Lung (tissue), 12 donors: ENCODE data around the gene GPC6. TPM values are rescaled to one million over a fixed set of nuclear protein-coding genes. Genes with fewer than 3 reads are reported as not detected.

Source experiments
- ATAC-seq: fragments of 200-7000 bp; cut with Tn5 transposase; one replicate; pipeline ENCODE4 v1.9.1; 2020; ENCODE audit warnings: moderate number of reproducible peaks; ENCODE audit not compliant: insufficient read depth, low FRiP score
- DNase-seq, 3 donors: peaks; one replicate each; pipeline ENCODE4 v3.0.0-alpha.2; 2013 to 2017
- H3K27ac ChIP-seq, 2 donors: one replicate each; pipeline ENCODE4 v1.5.1; 2013; ENCODE audit warnings: mild to moderate bottlenecking in 2 of 2, moderate library complexity in 2 of 2, control low read depth in 1 of 2, inconsistent platforms in 1 of 2, low read depth in 1 of 2, low read length in 1 of 2
- H3K27me3 ChIP-seq, 3 donors: one replicate each; pipeline ENCODE4 v1.5.1; 2013; ENCODE audit warnings: low read length in 2 of 3; ENCODE audit not compliant: control insufficient read depth in 3 of 3, insufficient read depth in 3 of 3
- H3K36me3 ChIP-seq, 4 donors: one replicate each; pipeline ENCODE4 v1.5.1; 2013; ENCODE audit warnings: low read length in 4 of 4, mild to moderate bottlenecking in 1 of 4, moderate library complexity in 1 of 4; ENCODE audit not compliant: control insufficient read depth in 4 of 4, insufficient read depth in 4 of 4
- H3K4me1 ChIP-seq, 5 donors: one replicate each; pipeline ENCODE4 v1.5.1; 2013; ENCODE audit warnings: low read length in 5 of 5, mild to moderate bottlenecking in 2 of 5, moderate library complexity in 1 of 5; ENCODE audit not compliant: control insufficient read depth in 5 of 5, insufficient read depth in 5 of 5
- H3K4me3 ChIP-seq: one replicate; pipeline ENCODE4 v1.5.1; 2013; ENCODE audit warnings: mild to moderate bottlenecking, control low read depth, moderate library complexity
- H3K9ac ChIP-seq, 2 donors: one replicate each; pipeline ENCODE4 v1.5.1; 2013; ENCODE audit warnings: low read length in 2 of 2, control low read depth in 1 of 2; ENCODE audit not compliant: insufficient read depth in 1 of 2
- H3K9me3 ChIP-seq, 4 donors: one replicate each; pipeline ENCODE4 v1.5.1; 2013; ENCODE audit warnings: low read length in 3 of 4, mild to moderate bottlenecking in 1 of 4, moderate library complexity in 1 of 4; ENCODE audit not compliant: control insufficient read depth in 4 of 4, insufficient read depth in 3 of 4
- WGBS, 2 donors: extraction: QIAGEN DNeasy Blood & Tissue Kit; methylation state at CpG; one replicate each; pipeline ENCODE4 v1.1.7; 2013; 5-methylcytosine and 5-hydroxymethylcytosine counted together
- polyA plus RNA-seq, 2 donors: library from polyadenylated mRNA; stranded (reverse); fragments of 200-250 nt; gene quantifications; one replicate each; pipeline ENCODE4 v1.2.1, GENCODE V29; 2013
- total RNA-seq, 2 donors: library from RNA; depleted of rRNA in 1 of 2; stranded (reverse); fragments of >200 nt in 1 of 2; gene quantifications; one replicate each; pipeline ENCODE4 v1.2.1, GENCODE V29; 2014 to 2021
- TF ChIP-seq, protein P1 (sequence below): IDR thresholded peaks from 2 replicates; pipeline ENCODE4 v1.5.1; 2012; ENCODE audit warnings: mild to moderate bottlenecking; ENCODE audit errors: control extremely low read depth, extremely low read depth
- donor health status: control.
- donor health status: control.
- donor health status: Bipolar disorder and iron deficiency.
- donor health status: healthy.
- donor health status: DM: yes; HTN: yes; CAD: no.

Gene GPC6
- total and polyA plus RNA-seq, 4 donors: 0.45 to 31.4 (median 4.8) TPM

DNA sequence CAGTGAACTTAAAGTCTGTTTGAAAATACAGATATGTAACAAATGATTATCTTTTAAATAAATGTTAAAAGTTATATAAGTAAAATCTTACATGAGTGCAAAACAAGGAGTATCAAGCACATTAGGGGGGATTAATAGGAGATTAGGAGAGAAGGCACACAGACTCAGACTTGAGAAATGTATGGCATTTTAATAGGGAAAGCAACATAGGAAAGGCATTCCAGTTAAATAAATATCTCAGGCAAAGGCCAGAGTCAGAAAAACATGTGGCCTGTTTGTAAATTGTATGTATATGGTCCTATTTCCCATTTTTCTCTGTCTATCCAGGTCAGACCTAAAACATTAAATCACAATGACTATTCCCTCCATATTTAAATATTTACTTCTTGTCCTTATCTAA is 462.7 kb downstream of the GPC6 start:
- ATAC-seq (no peak), DNase-seq (no peak)
- Histone ChIP-seq H3K4me3 (no peak overlapping the region), H3K27me3 (no peaks in the 10 kb centered on the region), H3K27ac (no peak overlapping the region), H3K9ac (no peak overlapping the region), H3K9me3 (no peaks in the 10 kb centered on the region), H3K36me3 (no peaks in the 10 kb centered on the region), H3K4me1 (no peaks in the 10 kb centered on the region)
- TF ChIP-seq, protein P1, sequence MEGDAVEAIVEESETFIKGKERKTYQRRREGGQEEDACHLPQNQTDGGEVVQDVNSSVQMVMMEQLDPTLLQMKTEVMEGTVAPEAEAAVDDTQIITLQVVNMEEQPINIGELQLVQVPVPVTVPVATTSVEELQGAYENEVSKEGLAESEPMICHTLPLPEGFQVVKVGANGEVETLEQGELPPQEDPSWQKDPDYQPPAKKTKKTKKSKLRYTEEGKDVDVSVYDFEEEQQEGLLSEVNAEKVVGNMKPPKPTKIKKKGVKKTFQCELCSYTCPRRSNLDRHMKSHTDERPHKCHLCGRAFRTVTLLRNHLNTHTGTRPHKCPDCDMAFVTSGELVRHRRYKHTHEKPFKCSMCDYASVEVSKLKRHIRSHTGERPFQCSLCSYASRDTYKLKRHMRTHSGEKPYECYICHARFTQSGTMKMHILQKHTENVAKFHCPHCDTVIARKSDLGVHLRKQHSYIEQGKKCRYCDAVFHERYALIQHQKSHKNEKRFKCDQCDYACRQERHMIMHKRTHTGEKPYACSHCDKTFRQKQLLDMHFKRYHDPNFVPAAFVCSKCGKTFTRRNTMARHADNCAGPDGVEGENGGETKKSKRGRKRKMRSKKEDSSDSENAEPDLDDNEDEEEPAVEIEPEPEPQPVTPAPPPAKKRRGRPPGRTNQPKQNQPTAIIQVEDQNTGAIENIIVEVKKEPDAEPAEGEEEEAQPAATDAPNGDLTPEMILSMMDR: no peak

DNA sequence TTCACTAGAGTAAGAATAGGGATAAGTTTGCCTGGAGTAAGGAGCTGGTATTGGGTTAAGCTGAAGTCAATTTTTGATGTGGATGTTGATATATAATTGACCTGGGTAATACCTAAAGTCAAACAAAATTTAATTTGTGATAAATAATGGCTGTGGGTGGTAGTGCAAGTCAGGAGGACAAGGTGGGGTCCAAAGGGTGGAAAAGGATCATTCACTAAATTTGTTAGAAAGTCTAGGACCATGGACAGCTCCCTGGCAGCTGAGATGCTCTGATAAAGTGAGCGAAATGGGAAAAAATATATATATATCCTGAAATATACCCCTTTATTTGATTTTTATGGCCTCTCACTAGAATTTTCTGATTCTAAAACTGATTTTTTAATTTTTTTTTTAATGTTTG is 463.5 kb downstream of the GPC6 start:
- Histone ChIP-seq H3K9ac (no peak overlapping the region), H3K4me3 (no peak overlapping the region), H3K4me1 (no peaks in the 10 kb centered on the region), H3K27ac (no peak overlapping the region), H3K9me3 (no peaks in the 10 kb centered on the region), H3K27me3 (no peaks in the 10 kb centered on the region), H3K36me3 (no peaks in the 10 kb centered on the region)
- 29 to 39% methylated on average over 1 of the region's 1 CpG for WGBS, 2 donors
- ATAC-seq (no peak), DNase-seq (peak; percentile 31 to 79 (median 64))
- TF ChIP-seq, protein P1: no peak

DNA sequence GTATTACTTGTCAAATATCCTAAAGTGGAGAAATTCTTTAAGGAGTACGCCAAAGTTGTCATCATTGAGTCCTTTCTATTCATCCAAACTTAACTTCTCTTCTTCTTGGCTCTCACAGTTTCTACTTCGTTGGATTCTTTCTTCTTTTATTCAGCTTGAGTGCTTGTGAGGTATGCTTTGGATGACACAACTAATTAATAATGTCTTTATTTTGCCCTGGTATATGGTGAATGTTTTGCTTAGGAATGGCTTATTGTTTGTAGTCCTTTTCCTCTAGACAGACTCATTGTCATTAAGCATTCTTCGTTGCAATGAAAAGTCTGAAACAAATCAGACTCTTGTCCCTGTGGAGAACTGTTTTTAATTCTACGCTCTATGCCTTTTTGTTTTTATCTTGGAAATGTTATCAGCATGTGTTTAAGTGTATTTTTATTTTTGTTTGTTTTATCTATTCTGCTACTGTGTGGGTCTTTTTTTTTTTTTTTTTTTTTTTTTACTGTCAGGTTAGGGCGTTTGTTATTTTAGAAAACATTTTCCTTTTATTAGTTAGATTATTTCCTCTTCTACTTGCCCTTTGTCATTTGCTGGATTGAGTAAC is 471.5 kb downstream of the GPC6 start:
- TF ChIP-seq, protein P1: no peak
- Histone ChIP-seq H3K36me3 (peaks cover 0 to 4% (median 0%) of the 10 kb centered on the region in 4 donors), H3K9me3 (peaks cover 0 to 5% (median 0%) of the 10 kb centered on the region in 4 donors), H3K27ac (no peak overlapping the region), H3K27me3 (no peaks in the 10 kb centered on the region), H3K9ac (no peak overlapping the region), H3K4me3 (no peak overlapping the region), H3K4me1 (no peaks in the 10 kb centered on the region)
- no peak for DNase-seq
- ATAC-seq: no peak
- 74 to 84% methylated on average over 5 of the region's 5 CpGs for WGBS, 2 donors

DNA sequence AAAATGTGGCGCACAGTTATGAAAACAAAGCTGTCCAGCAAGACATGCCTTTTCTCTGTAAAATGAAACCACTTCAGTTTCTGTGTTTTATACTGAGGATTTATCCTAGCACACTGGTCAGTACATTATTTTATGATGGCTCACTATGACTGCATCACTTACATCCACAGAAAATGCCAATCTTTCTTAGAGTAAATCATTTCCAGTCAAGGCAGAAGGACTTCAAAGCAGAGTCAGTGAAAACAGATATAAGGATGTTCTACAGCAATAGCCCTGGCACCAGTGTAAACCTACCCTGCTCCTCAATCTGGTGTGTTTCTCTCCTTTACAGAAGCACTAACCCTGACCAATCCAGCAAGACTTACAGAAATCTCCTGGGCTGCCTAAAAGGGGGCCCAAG is 473.5 kb downstream of the GPC6 start:
- DNase-seq: no peak
- no peaks in the 10 kb centered on the region for H3K27me3 ChIP-seq
- no peak for ATAC-seq
- WGBS, 2 donors: 86 to 92% methylated on average over 1 of the region's 1 CpG
- H3K36me3 ChIP-seq: peaks cover 0 to 4% (median 0%) of the 10 kb centered on the region in 4 donors
- H3K9ac ChIP-seq: no peak overlapping the region
- H3K27ac ChIP-seq: no peak overlapping the region
- TF ChIP-seq, protein P1: no peak
- H3K4me3 ChIP-seq: no peak overlapping the region
- H3K4me1 ChIP-seq: no peaks in the 10 kb centered on the region
- peaks cover 0 to 5% (median 0%) of the 10 kb centered on the region in 4 donors for H3K9me3 ChIP-seq
